Parathyroid adenoma (tissue), 2 donors: ENCODE data around the gene LRRN4.

ENCODE experiments used
- H2AFZ ChIP-seq: fragments of 300-600 bp; sonication (generic); one replicate; pipeline ENCODE4 v1.7.0; 2017; ENCODE audit warnings: antibody characterized with exemption, mild to moderate bottlenecking
- H3K27ac ChIP-seq: fragments of 300-600 bp; sonication (generic); one replicate; pipeline ENCODE4 v1.7.0; 2017
- H3K27me3 ChIP-seq: fragments of 300-600 bp; sonication (generic); one replicate; pipeline ENCODE4 v1.7.0; 2017; ENCODE audit warnings: low read length; ENCODE audit not compliant: control insufficient read depth, insufficient read depth
- H3K36me3 ChIP-seq: fragments of 300-600 bp; sonication (generic); one replicate; pipeline ENCODE4 v1.7.0; 2017; ENCODE audit warnings: low read length; ENCODE audit not compliant: control insufficient read depth, insufficient read depth
- H3K4me1 ChIP-seq: fragments of 300-600 bp; sonication (generic); one replicate; pipeline ENCODE4 v1.7.0; 2017; ENCODE audit warnings: control low read depth
- H3K4me2 ChIP-seq: fragments of 300-600 bp; sonication (generic); one replicate; pipeline ENCODE4 v1.7.0; 2017; ENCODE audit warnings: low read length
- H3K4me3 ChIP-seq: fragments of 300-600 bp; sonication (generic); one replicate; pipeline ENCODE4 v1.7.0; 2017; ENCODE audit warnings: low read depth, low read length
- H3K79me2 ChIP-seq: fragments of 300-600 bp; sonication (generic); one replicate; pipeline ENCODE4 v1.7.0; 2017; ENCODE audit warnings: control low read depth
- H3K9ac ChIP-seq: fragments of 300-600 bp; sonication (generic); one replicate; pipeline ENCODE4 v1.7.0; 2017; ENCODE audit warnings: mild to moderate bottlenecking
- H3K9me3 ChIP-seq: fragments of 300-600 bp; sonication (generic); one replicate; pipeline ENCODE4 v1.7.0; 2017; ENCODE audit warnings: low read length; ENCODE audit not compliant: control insufficient read depth
- CTCF ChIP-seq: fragments of 300-600 bp; sonication (generic); IDR thresholded peaks from one replicate; pipeline ENCODE4 v1.7.0; 2017; ENCODE audit warnings: antibody characterized with exemption, mild to moderate bottlenecking
- donor health status: primary hyperparathyroidism.

Gene LRRN4

DNA sequence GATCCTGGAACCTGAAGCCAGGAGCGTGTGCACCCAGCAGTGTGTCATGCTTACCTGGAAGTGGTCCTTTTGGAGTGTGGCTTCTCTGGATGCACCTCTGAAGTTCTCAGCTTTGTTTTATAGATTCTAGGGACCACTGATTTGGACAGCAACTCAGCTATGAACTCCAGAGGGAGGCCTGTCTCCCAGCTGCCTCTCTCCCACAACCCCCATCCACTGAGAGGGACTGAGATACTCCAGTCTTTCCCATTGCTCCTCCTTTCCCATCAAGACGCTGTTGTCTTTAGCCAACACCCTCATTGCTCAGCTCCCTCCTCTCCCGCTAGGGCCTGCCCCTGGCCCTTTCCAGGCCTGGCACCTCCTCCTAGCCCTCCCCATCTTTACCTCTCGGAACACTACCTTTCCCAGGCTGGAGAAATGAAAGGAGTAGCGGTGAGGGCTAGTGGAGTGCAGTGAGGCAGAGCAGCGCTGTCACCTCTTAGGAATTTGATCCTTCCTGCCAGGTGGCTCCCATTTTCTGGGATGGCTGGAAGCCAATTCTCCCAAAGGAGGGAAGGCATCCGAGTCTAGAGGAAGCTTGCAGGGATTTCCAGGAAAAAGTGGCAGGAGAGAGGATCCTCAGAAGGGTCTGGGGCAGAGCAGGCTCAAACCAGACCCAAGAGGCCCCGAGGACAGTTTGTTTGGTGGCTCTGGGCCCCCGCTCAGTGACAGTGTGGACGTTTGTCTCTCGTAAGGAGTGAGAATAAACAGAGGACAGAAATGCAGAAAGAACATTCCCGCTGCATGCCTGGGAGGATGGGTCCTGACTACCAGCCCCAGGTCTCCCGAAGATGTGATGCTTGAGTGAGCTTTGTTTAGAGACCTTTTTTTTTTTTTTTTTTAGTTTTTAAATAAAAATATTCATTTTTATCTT lies at the start of gene LRRN4:
LRRN4 (minus strand) TSS at position 285 of the 913 bp plus-strand sequence. CDS start 1,261 bp downstream, outside the sequence.
- Histone ChIP-seq H3K27me3 (no peaks in the 10 kb centered on the region), H2AFZ (peak within 1 kb of the TSS; percentile 73), H3K36me3 (no peaks in the 10 kb centered on the region)

GRCh38 chr20:6103301-6103700 lies 49.4 kb upstream of the LRRN4 start:
- Histone ChIP-seq H3K4me1 (no peaks in the 10 kb centered on the region), H3K27ac (no peak overlapping the region), H3K79me2 (no peaks in the 10 kb centered on the region), H2AFZ (no peak overlapping the region), H3K36me3 (no peaks in the 10 kb centered on the region), H3K9me3 (no peaks in the 10 kb centered on the region), H3K9ac (no peak overlapping the region), H3K27me3 (no peaks in the 10 kb centered on the region), H3K4me3 (no peak overlapping the region), H3K4me2 (no peak overlapping the region)
- TF ChIP-seq CTCF, result no peak

More for the DNA sequence above, at the start of gene LRRN4:
- Histone ChIP-seq H3K4me2 (peak within 1 kb of the TSS; percentile 13), H3K9me3 (no peaks in the 10 kb centered on the region), H3K79me2 (no peaks in the 10 kb centered on the region), H3K9ac (no peak within 1 kb of the TSS), H3K4me3 (no peak within 1 kb of the TSS), H3K4me1 (peaks cover 5% of the 10 kb centered on the region), H3K27ac (no peak within 1 kb of the TSS)
- TF ChIP-seq CTCF, result no peak

DNA sequence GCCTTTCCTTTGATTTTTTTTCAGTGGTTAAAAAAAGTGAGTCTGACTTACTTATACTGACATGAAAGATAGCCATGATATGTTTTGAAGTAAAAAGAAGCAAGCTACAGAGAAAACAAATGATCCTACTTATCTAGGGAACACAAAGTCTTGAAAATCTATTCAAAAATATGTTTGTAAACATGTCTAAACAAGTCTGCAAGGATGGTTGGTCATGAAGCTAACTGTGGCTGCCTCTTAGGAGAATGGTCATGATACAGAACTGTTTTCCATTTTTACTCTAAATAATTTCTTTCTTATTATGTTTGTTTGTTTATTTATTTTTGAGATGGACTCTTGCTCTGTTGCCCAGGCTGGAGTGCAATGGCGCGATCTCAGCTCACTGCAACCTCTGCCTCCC lies 47.5 kb upstream of the LRRN4 start:
- no peak overlapping the region for H3K27ac ChIP-seq
- no peaks in the 10 kb centered on the region for H3K79me2 ChIP-seq
- H3K27me3 ChIP-seq, result no peaks in the 10 kb centered on the region
- H3K4me2 ChIP-seq, result no peak overlapping the region
- no peak overlapping the region for H3K9ac ChIP-seq
- H2AFZ ChIP-seq, result no peak overlapping the region
- no peak for TF ChIP-seq CTCF
- no peaks in the 10 kb centered on the region for H3K9me3 ChIP-seq
- no peaks in the 10 kb centered on the region for H3K4me1 ChIP-seq
- no peak overlapping the region for H3K4me3 ChIP-seq
- H3K36me3 ChIP-seq, result no peaks in the 10 kb centered on the region

DNA sequence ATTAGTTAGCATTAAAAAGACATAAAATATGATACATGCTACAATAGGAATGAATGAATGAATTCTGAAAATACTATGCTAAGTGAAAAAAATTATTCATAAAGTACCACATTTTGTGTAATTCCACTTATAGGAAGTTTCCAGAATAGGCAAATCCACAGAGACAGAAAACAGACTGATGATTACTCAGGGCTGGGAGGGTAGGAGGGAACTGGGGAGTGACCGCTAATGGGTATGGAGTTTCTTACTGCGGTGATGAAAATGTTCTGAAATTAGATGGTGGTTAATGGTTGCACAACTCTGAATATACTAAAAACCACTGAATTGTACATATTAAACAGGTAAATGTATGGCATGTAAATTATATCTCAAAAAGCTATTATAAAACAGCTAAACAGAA lies 46.4 kb upstream of the LRRN4 start:
- Histone ChIP-seq H3K4me3 (no peak overlapping the region), H3K27me3 (no peaks in the 10 kb centered on the region), H3K79me2 (no peaks in the 10 kb centered on the region), H3K4me1 (no peaks in the 10 kb centered on the region), H3K9me3 (no peaks in the 10 kb centered on the region), H2AFZ (no peak overlapping the region), H3K27ac (no peak overlapping the region), H3K4me2 (no peak overlapping the region), H3K9ac (no peak overlapping the region), H3K36me3 (no peaks in the 10 kb centered on the region)
- no peak for TF ChIP-seq CTCF
